Measurements from ENCODE around the gene AKAP13.
A peak's percentile ranks its signal among the peaks of the same experiment; 100 is the strongest.
"Not testable (repeated sequence)": the region's sequence is repeated elsewhere in the genome, so short reads cannot be mapped to it uniquely, and the experiment has no call there.

Gene AKAP13

DNA sequence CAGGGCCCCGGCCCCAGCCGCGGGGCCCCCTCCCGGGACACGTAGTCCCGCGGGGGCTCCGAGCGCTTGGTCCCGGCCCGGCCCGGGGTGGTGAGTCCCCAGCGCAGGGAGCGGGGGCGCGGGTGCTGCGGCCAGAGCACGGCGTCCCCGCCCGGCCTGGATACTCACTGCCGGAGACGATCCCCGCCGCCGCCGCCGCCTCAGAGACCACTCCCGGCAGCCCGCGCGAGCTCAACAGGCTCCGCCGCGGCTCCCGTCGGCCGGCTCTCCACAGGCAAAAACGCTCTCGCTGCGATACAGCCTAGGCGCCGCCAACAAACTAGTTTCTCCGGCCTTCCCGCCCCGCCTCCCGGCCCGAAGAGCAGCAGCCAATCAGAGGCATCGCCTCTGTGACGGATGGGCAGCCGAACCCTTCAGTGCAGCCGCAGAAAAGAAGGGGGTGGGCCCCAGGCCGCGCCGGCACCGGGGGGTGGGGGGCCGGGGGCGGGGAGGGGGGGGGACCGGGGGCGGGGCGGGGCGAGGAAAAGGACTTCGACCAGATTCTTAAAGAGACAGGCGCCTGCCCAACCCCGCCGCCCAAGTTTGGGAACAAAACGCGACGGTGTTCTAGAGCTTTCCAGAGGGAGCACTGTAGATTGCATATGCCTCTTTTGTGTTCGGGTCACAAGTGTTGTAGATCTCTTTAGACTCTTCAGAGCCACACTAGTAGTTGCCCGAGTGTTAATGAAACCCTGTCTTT is 414.4 kb downstream of the AKAP13 start, which contains the start of gene KLHL25:
Gene KLHL25 (minus strand): TSS at position 328 of the 739 bp plus-strand sequence. CDS start 25,115 bp downstream, outside the sequence.
- TF ChIP-seq, protein P1, sequence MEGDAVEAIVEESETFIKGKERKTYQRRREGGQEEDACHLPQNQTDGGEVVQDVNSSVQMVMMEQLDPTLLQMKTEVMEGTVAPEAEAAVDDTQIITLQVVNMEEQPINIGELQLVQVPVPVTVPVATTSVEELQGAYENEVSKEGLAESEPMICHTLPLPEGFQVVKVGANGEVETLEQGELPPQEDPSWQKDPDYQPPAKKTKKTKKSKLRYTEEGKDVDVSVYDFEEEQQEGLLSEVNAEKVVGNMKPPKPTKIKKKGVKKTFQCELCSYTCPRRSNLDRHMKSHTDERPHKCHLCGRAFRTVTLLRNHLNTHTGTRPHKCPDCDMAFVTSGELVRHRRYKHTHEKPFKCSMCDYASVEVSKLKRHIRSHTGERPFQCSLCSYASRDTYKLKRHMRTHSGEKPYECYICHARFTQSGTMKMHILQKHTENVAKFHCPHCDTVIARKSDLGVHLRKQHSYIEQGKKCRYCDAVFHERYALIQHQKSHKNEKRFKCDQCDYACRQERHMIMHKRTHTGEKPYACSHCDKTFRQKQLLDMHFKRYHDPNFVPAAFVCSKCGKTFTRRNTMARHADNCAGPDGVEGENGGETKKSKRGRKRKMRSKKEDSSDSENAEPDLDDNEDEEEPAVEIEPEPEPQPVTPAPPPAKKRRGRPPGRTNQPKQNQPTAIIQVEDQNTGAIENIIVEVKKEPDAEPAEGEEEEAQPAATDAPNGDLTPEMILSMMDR (IDR thresholded peaks at IDR 0.05; ENCODE audit: insufficient read depth, low read length, missing control alignments) = no peak
- ChIA-PET POLR2A (interaction anchor here (0.7 to 1.0 kb wide), 2 partner anchors 8 to 60 kb away, joined by 3 read pairs; no protein-coding TSS in a partner anchor), CTCF (no interaction called here)
- peak; percentile 52 for DNase-seq (ENCODE audit: low read depth, low spot score)
- H3K4me3 ChIP-seq (ENCODE audit: low read depth, low read length) = peak within 1 kb of the TSS; percentile 80

DNA sequence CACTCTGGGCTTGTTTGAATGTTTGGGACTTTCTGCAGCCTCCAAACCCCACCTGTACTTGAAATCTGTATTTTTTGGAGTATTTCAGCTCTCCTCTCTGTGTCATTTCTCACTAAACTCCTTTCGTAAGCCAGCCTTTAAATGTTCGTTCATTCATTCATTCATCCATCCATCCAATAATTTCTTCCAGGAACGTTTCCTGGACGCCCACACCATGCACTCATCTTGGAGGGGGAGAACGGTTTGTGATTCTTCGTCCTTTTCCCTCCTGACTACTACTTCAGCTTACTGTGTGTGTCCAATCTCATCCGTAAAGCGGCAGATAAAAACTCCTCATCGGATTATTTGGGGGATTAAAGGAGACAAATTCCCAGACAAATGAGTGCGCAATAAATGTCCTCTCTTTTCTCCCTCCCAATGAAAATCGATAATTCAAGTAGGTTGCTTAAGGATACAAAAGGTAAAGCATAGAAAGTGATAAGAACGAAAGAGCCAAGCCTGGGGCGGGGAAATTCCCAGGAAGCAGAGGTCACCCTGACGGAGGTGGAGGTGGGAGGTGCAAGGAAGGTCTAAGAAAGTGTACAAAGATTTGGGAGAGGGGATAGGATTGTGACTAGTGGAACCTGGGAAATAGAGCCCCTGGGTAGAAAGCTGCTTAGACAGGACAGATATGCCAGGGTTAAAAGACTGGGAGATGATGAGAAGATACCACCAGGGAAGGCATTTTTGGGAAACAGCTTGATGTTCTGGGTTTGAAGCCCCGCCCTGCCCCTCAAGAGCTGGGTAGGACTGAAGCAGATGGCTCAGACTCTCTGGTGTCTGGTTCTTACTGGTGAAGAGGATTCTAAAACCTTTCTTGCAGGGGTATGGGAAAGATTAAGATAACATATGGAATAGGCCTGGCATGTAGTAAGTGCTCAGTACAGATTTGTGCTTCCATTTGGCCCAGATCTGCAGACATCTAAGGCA is 415.2 kb downstream of the AKAP13 start:
- peak overlapping the region; percentile 60 for H3K4me3 ChIP-seq (ENCODE audit: low read depth, low read length)
- POLR2A ChIA-PET = no interaction called here
- TF ChIP-seq, protein P1 (IDR thresholded peaks at IDR 0.05; ENCODE audit: insufficient read depth, low read length, missing control alignments) = no peak
- no peak for DNase-seq (ENCODE audit: low read depth, low spot score)
- CTCF ChIA-PET = interaction anchor here (1.2 kb wide), 1 partner anchor 45 kb away, joined by 7 read pairs; no protein-coding TSS in a partner anchor

DNA sequence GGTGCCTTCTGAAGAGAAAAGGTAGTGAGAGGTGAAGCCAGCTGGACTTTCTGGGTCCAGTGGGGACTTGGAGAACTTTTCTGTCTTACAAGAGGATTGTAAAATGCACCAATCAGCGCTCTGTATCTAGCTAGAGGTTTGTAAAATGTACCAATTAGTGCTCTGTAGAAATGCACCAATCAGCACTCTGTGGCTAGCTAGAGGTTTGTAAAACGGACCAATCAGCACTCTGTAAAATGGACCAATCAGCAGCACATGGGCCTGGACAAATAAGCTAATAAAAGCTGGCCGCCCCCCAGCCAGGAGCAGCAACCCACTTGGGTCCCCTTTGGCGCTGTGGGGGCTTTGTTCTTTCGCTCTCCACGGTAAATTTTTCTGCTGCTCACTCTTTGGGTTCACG is 416.0 kb downstream of the AKAP13 start:
- POLR2A ChIA-PET; H3K4me3 ChIP-seq (ENCODE audit: low read depth, low read length); DNase-seq (ENCODE audit: low read depth, low spot score): not testable (repeated sequence)
- CTCF ChIA-PET = interaction anchor here (1.2 kb wide), 1 partner anchor 44 kb away, joined by 7 read pairs; no protein-coding TSS in a partner anchor
